ENCODE measurements around the gene PRDM16. TPM values are rescaled to one million over a fixed set of nuclear protein-coding genes. Genes with fewer than 3 reads are reported as not detected.

PRDM16 gene
- total and polyA plus RNA-seq, 4 donors = 5.0 to 80.7 (median 41.5) TPM

- ATAC-seq (ENCODE audit: low FRiP score) (peak; percentile 55), DNase-seq (peak; percentile 83 to 91)
- Histone ChIP-seq H3K36me3 (ENCODE audit: control insufficient read depth in 1 of 2, insufficient read depth in 2 of 2, low read length in 1 of 2) (no peaks in the 10 kb centered on the region), H3K9me3 (ENCODE audit: control insufficient read depth, low read length) (no peaks in the 10 kb centered on the region), H3K4me3 (ENCODE audit: low read length in 2 of 2) (no peak overlapping the region), H3K27ac (ENCODE audit: low read depth in 1 of 2, low read length in 2 of 2) (peak overlapping the region; percentile 79 to 90), H3K27me3 (ENCODE audit: control insufficient read depth in 1 of 2, insufficient read depth in 2 of 2, low read length in 1 of 2) (no peaks in the 10 kb centered on the region), H3K4me1 (ENCODE audit: control insufficient read depth in 1 of 2, insufficient read depth in 2 of 2, low read length in 2 of 2) (peaks cover 8 to 9% of the 10 kb centered on the region in 2 donors)
- intact Hi-C loops (cut with DNase I) = loop anchor here in 1 of 2 donors (2.0 kb wide), 1 partner anchor 16 kb away; no protein-coding TSS in a partner anchor
- WGBS, 2 donors = 2 to 8% methylated on average over 42 of the region's 42 CpGs
These were observed 297.4 kb downstream of the PRDM16 start for GRCh38 chr1:3366126-3367051.

- DNase-seq (no peak), ATAC-seq (ENCODE audit: low FRiP score) (no peak)
- intact Hi-C loops (cut with DNase I) = loop anchor here in 1 of 2 donors (2.0 kb wide), 1 partner anchor 17 kb away; no protein-coding TSS in a partner anchor
- Histone ChIP-seq H3K36me3 (ENCODE audit: control insufficient read depth in 1 of 2, insufficient read depth in 2 of 2, low read length in 1 of 2) (no peaks in the 10 kb centered on the region), H3K4me1 (ENCODE audit: control insufficient read depth in 1 of 2, insufficient read depth in 2 of 2, low read length in 2 of 2) (peaks cover 8 to 9% of the 10 kb centered on the region in 2 donors), H3K9me3 (ENCODE audit: control insufficient read depth, low read length) (no peaks in the 10 kb centered on the region), H3K27me3 (ENCODE audit: control insufficient read depth in 1 of 2, insufficient read depth in 2 of 2, low read length in 1 of 2) (no peaks in the 10 kb centered on the region), H3K4me3 (ENCODE audit: low read length in 2 of 2) (no peak overlapping the region), H3K27ac (ENCODE audit: low read depth in 1 of 2, low read length in 2 of 2) (peak overlapping the region; percentile 80 to 93)
- WGBS, 2 donors = 17 to 26% methylated on average over 11 of the region's 11 CpGs
These were observed 298.4 kb downstream of the PRDM16 start for GRCh38 chr1:3367376-3367775.

GRCh38 chr1:3368059-3368458 lies 299.1 kb downstream of the PRDM16 start:
- peaks cover 8 to 9% of the 10 kb centered on the region in 2 donors for H3K4me1 ChIP-seq (ENCODE audit: control insufficient read depth in 1 of 2, insufficient read depth in 2 of 2, low read length in 2 of 2)
- ATAC-seq (ENCODE audit: low FRiP score) (no peak), DNase-seq (no peak)
- H3K27me3 ChIP-seq (ENCODE audit: control insufficient read depth in 1 of 2, insufficient read depth in 2 of 2, low read length in 1 of 2) = no peaks in the 10 kb centered on the region
- no peaks in the 10 kb centered on the region for H3K9me3 ChIP-seq (ENCODE audit: control insufficient read depth, low read length)
- WGBS, 2 donors = 60 to 66% methylated on average over 14 of the region's 14 CpGs
- H3K27ac ChIP-seq (ENCODE audit: low read depth in 1 of 2, low read length in 2 of 2) = peak overlapping the region; percentile 93 to 99
- intact Hi-C loops (cut with DNase I) = no loop called here
- no peaks in the 10 kb centered on the region for H3K36me3 ChIP-seq (ENCODE audit: control insufficient read depth in 1 of 2, insufficient read depth in 2 of 2, low read length in 1 of 2)
- no peak overlapping the region for H3K4me3 ChIP-seq (ENCODE audit: low read length in 2 of 2)

- Histone ChIP-seq H3K4me3 (ENCODE audit: low read length in 2 of 2) (no peak overlapping the region), H3K4me1 (ENCODE audit: control insufficient read depth in 1 of 2, insufficient read depth in 2 of 2, low read length in 2 of 2) (peaks cover 8 to 9% of the 10 kb centered on the region in 2 donors), H3K36me3 (ENCODE audit: control insufficient read depth in 1 of 2, insufficient read depth in 2 of 2, low read length in 1 of 2) (no peaks in the 10 kb centered on the region), H3K27ac (ENCODE audit: low read depth in 1 of 2, low read length in 2 of 2) (peak overlapping the region; percentile 93 to 99), H3K27me3 (ENCODE audit: control insufficient read depth in 1 of 2, insufficient read depth in 2 of 2, low read length in 1 of 2) (no peaks in the 10 kb centered on the region), H3K9me3 (ENCODE audit: control insufficient read depth, low read length) (no peaks in the 10 kb centered on the region)
- WGBS, 2 donors = 18% methylated on average over 16 of the region's 16 CpGs
- DNase-seq = no peak
- no peak for ATAC-seq (ENCODE audit: low FRiP score)
- intact Hi-C loops (cut with DNase I) = loop anchor here in 1 of 2 donors (1.0 kb wide), 1 partner anchor 56 kb away; no protein-coding TSS in a partner anchor
These were observed 299.9 kb downstream of the PRDM16 start for GRCh38 chr1:3368711-3369445.

GRCh38 chr1:3369446-3370076 lies 300.6 kb downstream of the PRDM16 start:
- peak overlapping the region; percentile 93 to 99 for H3K27ac ChIP-seq (ENCODE audit: low read depth in 1 of 2, low read length in 2 of 2)
- ATAC-seq (ENCODE audit: low FRiP score) (peak; percentile 84), DNase-seq (peak; percentile 89)
- H3K4me3 ChIP-seq (ENCODE audit: low read length in 2 of 2) = no peak overlapping the region
- H3K4me1 ChIP-seq (ENCODE audit: control insufficient read depth in 1 of 2, insufficient read depth in 2 of 2, low read length in 2 of 2) = peaks cover 8 to 9% of the 10 kb centered on the region in 2 donors
- H3K36me3 ChIP-seq (ENCODE audit: control insufficient read depth in 1 of 2, insufficient read depth in 2 of 2, low read length in 1 of 2) = no peaks in the 10 kb centered on the region
- no peaks in the 10 kb centered on the region for H3K9me3 ChIP-seq (ENCODE audit: control insufficient read depth, low read length)
- no peaks in the 10 kb centered on the region for H3K27me3 ChIP-seq (ENCODE audit: control insufficient read depth in 1 of 2, insufficient read depth in 2 of 2, low read length in 1 of 2)
- WGBS, 2 donors = 7 to 8% methylated on average over 12 of the region's 12 CpGs
- intact Hi-C loops (cut with DNase I) = loop anchor here in 1 of 2 donors (1.0 kb wide), 1 partner anchor 56 kb away; no protein-coding TSS in a partner anchor

GRCh38 chr1:3370856-3371703 lies 302.1 kb downstream of the PRDM16 start:
- peak overlapping the region; percentile 86 to 93 for H3K27ac ChIP-seq (ENCODE audit: low read depth in 1 of 2, low read length in 2 of 2)
- DNase-seq = no peak

GRCh38 chr1:3372317-3372716 lies 303.3 kb downstream of the PRDM16 start:
- Histone ChIP-seq H3K27me3 (ENCODE audit: control insufficient read depth in 1 of 2, insufficient read depth in 2 of 2, low read length in 1 of 2) (no peaks in the 10 kb centered on the region), H3K27ac (ENCODE audit: low read depth in 1 of 2, low read length in 2 of 2) (peak overlapping the region; percentile 24 to 93), H3K36me3 (ENCODE audit: control insufficient read depth in 1 of 2, insufficient read depth in 2 of 2, low read length in 1 of 2) (no peaks in the 10 kb centered on the region), H3K4me1 (ENCODE audit: control insufficient read depth in 1 of 2, insufficient read depth in 2 of 2, low read length in 2 of 2) (peaks cover 8 to 9% of the 10 kb centered on the region in 2 donors), H3K9me3 (ENCODE audit: control insufficient read depth, low read length) (no peaks in the 10 kb centered on the region), H3K4me3 (ENCODE audit: low read length in 2 of 2) (no peak overlapping the region)
- ATAC-seq (ENCODE audit: low FRiP score) (no peak), DNase-seq (no peak)
- WGBS, 2 donors = 11 to 18% methylated on average over 9 of the region's 9 CpGs
- intact Hi-C loops (cut with DNase I) = no loop called here

More at GRCh38 chr1:3370856-3371703, 302.1 kb downstream of the PRDM16 start:
- no peaks in the 10 kb centered on the region for H3K27me3 ChIP-seq (ENCODE audit: control insufficient read depth in 1 of 2, insufficient read depth in 2 of 2, low read length in 1 of 2)
- no peaks in the 10 kb centered on the region for H3K9me3 ChIP-seq (ENCODE audit: control insufficient read depth, low read length)
- no peak for ATAC-seq (ENCODE audit: low FRiP score)
- no peak overlapping the region for H3K4me3 ChIP-seq (ENCODE audit: low read length in 2 of 2)
- intact Hi-C loops (cut with DNase I) = no loop called here
- WGBS, 2 donors = 98 to 100% methylated on average over 4 of the region's 4 CpGs
- H3K36me3 ChIP-seq (ENCODE audit: control insufficient read depth in 1 of 2, insufficient read depth in 2 of 2, low read length in 1 of 2) = no peaks in the 10 kb centered on the region
- H3K4me1 ChIP-seq (ENCODE audit: control insufficient read depth in 1 of 2, insufficient read depth in 2 of 2, low read length in 2 of 2) = peaks cover 8 to 9% of the 10 kb centered on the region in 2 donors

Data from aorta (tissue), 5 donors.